Measurements from ENCODE around the gene RAE1.
"Not testable (repeated sequence)": the region's sequence is repeated elsewhere in the genome, so short reads cannot be mapped to it uniquely, and the experiment has no call there.

Gene RAE1

DNA sequence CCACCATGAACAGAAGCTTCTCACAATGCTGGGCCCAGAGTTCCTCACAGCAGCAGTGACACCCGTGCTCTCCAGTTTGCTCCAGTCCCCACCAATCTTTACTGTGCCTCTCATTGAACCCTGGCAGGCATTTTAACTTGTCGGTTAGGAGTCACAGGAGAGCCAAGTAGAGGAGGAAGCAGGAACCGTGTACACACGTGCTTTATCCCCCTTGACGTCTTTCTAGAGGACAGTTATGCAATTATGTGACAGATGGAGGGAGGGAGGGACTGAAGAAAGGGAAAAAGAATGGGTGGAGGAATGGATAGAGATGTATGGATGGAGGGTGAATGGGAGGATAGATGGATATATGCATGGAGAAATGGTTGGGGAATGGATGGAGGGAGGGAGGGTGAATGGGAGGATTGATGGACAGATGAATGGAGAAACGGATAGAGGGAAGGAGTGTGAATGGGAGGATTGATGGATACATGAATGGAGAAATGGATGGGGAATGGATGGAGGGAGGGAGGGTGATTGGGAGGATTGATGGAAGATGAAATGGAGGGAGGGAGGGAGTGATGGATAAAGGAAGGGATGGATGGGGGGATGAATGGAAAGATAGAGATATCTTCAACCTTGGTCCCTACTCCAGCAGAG is 66.1 kb downstream of the RAE1 start:
- DNase-seq, result no peak

DNA sequence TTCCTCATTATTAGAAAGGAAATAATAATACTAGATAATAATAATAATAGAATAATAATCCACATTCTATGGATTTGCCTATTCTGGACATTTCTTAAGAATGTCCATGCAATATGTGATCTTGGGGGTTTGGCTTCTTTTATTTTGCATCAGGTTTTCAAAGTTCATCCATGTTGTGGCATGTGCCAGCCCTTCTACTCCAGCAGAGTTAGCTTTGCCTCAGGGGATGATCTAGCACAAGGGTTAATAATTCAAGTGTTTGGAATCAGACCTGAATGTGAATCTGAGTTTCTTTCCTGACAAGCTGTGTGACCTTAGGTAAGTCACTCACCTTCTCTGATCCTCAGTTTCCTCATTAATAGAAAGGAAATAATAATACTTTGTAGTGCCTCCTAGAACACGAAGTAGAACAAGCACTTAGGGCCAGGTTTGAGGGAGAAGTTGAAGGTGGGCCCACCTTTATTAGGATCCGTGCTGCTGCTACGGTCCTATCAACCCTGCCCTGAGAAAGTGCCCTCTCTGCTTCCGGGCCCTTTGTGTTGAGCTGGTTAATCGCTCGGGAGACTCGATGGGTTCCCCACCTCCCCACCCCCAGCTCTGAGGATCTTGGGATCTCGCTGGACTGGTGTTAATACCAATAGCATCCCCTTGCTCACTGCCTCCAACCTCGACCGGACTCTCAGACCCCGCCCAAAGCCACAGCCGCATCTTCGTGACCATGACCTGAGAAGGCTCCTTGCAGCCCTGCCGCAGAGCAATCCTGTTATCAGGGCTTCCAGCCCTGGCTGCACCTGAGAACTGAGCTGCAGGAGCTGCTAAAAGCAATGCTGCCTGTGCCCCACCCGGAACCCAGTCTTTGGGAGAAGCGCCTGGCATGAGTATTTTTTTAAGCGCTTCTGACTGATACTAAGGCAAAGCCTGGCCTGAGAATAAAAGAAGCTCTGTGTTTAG is 67.0 kb downstream of the RAE1 start:
- no peak for DNase-seq

DNA sequence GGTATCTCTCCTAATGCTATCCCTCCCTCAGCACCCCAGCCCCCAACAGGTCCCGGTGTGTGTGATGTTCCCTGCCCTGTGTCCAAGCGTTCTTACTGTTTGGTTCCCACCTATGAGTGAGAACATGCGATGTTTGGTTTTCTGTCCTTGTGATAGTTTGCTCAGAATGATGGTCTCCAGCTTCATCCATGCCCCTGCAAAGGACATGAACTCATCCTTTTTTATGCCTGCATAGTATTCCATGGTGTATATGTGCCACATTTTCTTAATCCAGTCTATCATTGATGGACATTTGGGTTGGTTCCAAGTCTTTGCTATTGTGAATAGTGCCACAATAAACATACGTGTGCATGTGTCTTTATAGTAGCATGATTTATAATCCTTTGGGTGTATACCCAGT is 68.4 kb downstream of the RAE1 start:
- not testable (repeated sequence) for DNase-seq

DNA sequence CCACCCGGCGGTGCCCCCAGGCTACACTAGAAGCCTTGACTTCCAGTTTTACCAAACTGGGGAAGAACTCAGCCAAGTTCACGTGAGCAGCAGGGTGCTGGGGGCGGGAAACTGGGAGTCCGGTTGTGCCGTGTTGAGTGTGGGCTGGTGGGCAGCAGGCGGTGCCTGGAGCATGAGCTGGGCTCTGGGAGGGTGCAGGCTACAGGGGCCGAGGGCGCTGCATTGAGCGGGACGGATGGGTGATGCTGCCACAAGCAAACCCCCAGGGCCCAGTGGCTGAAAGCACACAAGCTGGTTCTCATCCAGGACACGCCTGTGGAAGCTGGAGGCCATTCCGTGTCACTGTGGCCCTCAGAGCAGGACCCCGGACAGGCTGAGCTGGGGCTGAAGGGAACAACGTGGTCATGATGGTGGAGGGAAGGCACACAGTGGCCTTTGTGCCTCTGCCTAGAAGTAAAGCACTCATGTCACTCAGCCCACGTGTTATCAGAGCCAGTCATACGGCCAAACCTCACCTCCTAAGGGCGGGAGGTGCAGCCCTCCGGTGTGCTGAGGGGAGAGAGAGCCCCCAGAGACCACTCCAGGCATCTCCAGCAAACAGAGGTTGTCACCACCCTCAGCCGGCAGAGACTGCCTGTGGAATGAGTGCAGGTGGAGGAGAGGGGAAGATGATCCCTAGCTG is 69.7 kb downstream of the RAE1 start:
- no peak for DNase-seq

DNA sequence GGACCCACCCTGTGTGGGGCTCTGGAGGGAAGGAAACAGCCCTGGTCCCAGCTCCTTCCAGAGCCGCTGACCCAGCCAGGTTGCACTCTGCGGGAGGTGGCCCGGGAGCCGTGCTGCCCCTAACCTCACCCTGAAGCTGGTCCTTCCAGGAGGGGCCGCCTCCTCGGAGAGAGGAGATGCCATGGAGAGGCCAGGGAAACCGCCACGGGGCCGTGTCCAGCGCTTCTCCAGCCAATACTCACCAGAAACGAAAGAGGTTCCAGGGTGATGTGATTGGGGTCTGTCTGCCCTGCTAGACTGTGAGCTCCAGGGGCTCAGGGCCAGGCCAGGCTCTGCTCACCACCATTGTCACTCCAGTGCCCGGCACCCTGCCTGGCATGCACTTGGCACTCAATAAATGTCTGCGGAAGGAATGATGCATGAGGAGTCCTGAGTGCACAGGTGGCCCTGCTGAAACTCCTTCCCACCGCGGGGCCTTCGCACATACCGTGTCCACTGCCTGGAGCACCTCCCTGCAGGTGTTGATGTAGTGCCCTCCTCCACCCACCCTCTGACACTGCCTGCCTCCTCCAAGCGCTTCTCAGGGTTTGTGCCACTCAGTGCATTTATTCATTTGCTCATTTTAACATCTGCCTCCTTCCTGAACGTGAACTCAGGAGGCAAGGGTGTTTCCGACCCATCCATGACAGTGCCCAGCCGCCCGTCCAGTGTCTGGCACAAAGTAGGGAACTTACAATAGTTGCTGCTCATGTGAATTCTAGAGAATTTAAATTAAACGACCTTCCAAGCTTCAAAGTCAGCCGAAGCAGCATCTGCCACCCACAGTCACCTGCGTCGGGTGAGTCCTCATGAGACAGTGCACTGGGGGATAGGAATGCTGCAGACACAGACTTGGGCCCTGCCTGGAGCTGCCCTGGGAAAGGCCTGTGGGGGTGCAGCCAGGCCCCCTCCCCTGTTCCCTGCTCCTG is 70.5 kb downstream of the RAE1 start:
- no peak for DNase-seq

DNA sequence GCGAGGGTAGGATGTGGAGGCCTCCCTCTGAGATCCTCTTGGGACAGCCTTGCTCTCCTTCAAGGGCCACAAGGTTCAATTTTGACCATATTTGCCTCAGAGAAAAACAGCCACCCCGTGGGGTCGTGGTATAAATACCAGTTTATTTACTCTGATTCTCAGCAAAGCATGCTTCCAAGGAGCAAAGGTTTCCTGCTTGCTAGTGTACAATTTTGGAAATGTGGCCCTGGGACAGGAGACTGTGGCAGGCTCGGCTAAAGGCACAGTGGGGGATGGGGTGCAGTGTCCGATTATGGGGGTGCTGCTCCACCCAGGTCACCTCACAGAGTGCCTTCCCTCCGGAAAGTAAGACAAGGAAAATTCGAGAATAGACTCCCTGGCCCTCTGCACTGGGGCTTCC is 71.2 kb downstream of the RAE1 start:
- no peak for DNase-seq

DNA sequence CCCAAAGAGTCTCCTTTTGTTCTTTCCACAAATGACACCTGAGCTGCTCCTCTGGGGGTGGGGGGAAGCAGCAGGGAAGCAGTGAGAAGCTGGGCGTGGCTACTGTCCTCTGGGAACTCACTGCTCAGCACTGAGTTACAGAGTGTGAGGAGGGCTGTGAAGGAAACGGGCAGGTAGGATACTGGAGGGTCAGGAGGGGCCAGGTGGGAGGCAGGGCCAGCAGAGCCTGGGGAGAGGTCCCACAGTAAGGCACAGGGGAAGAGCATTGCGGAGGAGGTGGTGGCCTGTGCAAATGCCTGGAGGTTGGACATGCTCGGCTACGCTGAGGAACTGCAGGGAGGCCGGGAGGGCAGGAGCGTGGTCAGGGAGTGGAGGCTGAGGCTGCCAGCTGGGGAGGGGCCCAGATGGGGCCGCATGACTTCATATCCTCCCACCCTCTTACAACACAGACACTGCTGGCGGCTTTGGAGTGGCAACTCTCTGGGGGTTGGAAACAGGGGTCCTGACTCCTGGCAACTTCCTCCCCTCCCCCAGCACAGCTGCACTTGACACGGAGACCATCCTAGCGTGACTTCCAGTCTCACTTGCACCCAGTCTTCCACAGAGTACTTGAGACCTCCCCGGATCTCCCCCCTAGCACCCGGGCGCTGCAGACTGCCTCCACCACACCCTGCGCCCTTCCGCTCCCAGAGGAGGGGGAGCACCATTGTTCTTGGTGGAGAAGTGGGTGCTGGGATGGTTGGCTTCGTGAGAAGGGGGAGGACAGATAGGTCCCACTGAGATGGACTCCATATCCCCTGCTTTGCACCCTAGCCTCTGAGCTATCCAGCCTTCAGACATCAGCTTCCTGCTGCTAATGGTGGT is 74.3 kb downstream of the RAE1 start:
- no peak for DNase-seq

DNA sequence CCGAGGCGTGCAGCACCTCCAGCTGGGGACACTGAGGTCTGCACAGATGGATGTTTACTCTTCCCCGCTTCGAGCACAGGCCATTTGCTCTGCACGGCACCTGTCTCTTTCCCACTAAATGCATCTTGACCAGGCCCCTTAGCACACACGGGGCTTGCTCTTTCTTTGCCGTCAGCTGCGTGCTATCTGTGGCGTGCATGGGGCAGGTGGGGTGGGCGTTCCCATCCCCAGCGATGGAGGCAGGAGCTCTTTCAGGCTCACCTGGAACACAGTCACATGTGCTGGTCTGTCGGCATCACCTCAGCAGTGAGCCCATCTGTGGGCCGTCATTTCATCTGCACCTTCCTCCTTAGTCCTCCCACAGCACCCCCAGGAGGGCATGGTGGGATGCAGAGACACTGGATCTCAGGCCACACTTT is 75.2 kb downstream of the RAE1 start:
- DNase-seq, result no peak

DNA sequence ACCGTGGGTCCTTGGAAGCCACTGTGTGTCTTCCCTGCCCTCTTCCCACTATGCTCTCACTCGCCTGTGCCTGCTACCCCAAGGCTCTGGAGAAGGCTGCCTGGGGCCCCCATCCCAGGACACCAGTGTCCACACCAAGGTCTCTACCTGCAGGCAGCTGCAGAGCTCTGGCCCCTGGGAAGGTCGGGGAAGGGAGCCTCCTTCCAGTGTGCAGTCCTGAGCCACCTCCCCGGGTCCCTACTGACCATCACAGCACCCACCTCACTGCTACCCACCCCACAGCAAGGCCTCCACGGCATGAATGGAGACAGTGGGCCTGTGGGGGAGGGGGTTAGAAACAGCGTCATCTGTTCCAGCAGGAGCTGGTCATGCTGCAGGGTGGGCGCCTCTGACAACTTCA is 75.8 kb downstream of the RAE1 start:
- no peak for DNase-seq

DNA sequence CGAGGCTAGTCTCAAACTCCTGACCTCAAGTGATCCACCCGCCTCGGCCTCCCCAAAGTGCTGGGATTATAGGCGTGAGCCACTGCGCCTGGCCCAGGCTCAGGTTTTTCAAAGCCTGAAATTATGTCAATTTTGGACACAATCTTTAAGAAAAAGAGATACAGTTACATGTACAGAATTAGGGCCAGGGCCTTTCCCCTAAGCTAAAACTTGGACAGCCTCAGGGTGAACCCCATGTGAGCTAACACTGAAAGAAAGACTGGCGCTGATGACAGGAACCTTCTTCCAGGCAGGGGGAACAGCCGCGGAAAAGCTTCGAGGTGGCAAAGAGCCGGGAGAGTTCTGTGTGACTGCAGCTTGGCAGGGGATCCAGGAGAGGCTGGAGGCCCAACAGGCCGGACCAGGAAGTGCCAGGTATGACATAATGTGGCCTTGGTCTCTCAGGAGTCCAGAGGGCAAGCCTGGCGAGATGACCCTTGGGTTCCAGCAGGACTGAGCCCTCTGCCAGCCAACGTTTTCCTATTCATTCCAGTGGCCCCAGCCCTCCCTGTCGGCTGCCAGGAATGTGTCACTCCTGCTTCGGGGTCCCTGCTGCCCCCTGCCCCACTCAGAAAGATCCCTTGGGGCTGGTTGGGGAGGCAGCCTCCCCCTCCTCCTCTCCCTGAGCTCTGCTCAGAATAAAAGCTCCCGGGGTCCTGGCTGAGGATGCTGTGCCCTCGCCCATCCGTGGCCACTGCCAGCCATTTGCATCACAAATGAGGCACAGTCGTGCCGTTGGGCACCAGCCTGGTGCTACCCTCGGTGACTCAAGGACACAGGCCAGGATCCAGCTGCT is 77.5 kb downstream of the RAE1 start:
- DNase-seq, result no peak
